ENCODE measurements around the gene PRKCA.

DNA sequence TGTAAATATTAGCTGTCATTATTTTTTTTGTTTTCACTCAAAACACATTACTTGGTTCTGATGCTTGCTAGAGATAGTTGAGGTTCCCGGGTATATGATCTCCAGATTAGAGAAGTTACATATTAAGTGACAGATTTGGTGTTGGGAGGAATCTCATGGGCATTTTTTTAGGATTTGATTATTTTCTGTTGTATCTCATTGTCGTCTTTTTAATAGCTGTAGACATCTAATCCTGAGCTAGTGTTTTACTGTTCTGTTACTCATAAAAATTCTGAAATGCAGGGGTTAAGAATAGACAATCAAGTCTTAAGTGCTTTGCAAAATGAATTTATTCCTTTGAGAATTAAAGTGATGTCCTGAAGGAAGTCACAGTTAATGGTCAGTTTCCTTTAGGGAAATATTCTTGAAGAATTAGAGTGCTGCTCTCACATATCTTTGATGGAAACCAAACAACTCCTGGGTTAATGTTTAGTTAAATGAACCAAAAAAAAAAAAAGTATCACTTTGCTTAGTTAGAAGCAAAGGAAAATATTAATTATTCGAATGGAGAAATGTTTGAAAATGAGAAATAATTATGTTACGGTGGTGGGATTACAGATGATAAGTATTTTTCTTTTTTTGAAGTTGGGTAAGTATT, 280.8 kb downstream of the PRKCA start:
- TF ChIP-seq ZSCAN31 (CRISPR knock-in tag; IDR thresholded peaks at IDR 0.05; ENCODE audit: low read depth) (no peak), ZZZ3 (CRISPR knock-in tag; IDR thresholded peaks at IDR 0.05; ENCODE audit: borderline replicate concordance) (no peak), CBFB (CRISPR knock-in tag; IDR thresholded peaks at IDR 0.05) (no peak), POLR2AphosphoS5 (IDR thresholded peaks at IDR 0.05; ENCODE audit: low read depth, low read length) (no peak), NFYB (CRISPR knock-in tag; IDR thresholded peaks at IDR 0.05) (no peak), FOXM1 (CRISPR knock-in tag; IDR thresholded peaks at IDR 0.05) (no peak), RBM22 (optimal IDR thresholded peaks at IDR 0.05; ENCODE audit: low read length) (no peak), POLR2A (IDR thresholded peaks at IDR 0.05; ENCODE audit: insufficient read depth in 1 of 2, low read depth in 2 of 2, low read length in 2 of 2) (no peak), SMC3 (IDR thresholded peaks at IDR 0.05; ENCODE audit: low read length) (no peak)
- TF ChIP-seq, protein P1, sequence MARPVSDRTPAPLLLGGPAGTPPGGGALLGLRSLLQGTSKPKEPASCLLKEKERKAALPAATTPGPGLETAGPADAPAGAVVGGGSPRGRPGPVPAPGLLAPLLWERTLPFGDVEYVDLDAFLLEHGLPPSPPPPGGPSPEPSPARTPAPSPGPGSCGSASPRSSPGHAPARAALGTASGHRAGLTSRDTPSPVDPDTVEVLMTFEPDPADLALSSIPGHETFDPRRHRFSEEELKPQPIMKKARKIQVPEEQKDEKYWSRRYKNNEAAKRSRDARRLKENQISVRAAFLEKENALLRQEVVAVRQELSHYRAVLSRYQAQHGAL (CRISPR knock-in tag; IDR thresholded peaks at IDR 0.05; ENCODE audit: not compliant biosample characterization), result no peak
- TF ChIP-seq, protein P2, sequence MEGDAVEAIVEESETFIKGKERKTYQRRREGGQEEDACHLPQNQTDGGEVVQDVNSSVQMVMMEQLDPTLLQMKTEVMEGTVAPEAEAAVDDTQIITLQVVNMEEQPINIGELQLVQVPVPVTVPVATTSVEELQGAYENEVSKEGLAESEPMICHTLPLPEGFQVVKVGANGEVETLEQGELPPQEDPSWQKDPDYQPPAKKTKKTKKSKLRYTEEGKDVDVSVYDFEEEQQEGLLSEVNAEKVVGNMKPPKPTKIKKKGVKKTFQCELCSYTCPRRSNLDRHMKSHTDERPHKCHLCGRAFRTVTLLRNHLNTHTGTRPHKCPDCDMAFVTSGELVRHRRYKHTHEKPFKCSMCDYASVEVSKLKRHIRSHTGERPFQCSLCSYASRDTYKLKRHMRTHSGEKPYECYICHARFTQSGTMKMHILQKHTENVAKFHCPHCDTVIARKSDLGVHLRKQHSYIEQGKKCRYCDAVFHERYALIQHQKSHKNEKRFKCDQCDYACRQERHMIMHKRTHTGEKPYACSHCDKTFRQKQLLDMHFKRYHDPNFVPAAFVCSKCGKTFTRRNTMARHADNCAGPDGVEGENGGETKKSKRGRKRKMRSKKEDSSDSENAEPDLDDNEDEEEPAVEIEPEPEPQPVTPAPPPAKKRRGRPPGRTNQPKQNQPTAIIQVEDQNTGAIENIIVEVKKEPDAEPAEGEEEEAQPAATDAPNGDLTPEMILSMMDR (CRISPR knock-in tag; IDR thresholded peaks at IDR 0.05), result no peak
- TF ChIP-seq, protein P3, sequence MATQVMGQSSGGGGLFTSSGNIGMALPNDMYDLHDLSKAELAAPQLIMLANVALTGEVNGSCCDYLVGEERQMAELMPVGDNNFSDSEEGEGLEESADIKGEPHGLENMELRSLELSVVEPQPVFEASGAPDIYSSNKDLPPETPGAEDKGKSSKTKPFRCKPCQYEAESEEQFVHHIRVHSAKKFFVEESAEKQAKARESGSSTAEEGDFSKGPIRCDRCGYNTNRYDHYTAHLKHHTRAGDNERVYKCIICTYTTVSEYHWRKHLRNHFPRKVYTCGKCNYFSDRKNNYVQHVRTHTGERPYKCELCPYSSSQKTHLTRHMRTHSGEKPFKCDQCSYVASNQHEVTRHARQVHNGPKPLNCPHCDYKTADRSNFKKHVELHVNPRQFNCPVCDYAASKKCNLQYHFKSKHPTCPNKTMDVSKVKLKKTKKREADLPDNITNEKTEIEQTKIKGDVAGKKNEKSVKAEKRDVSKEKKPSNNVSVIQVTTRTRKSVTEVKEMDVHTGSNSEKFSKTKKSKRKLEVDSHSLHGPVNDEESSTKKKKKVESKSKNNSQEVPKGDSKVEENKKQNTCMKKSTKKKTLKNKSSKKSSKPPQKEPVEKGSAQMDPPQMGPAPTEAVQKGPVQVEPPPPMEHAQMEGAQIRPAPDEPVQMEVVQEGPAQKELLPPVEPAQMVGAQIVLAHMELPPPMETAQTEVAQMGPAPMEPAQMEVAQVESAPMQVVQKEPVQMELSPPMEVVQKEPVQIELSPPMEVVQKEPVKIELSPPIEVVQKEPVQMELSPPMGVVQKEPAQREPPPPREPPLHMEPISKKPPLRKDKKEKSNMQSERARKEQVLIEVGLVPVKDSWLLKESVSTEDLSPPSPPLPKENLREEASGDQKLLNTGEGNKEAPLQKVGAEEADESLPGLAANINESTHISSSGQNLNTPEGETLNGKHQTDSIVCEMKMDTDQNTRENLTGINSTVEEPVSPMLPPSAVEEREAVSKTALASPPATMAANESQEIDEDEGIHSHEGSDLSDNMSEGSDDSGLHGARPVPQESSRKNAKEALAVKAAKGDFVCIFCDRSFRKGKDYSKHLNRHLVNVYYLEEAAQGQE (IDR thresholded peaks at IDR 0.05; ENCODE audit: borderline replicate concordance in 1 of 2, low read depth in 1 of 2, low read length in 2 of 2), result no peak

All from HepG2 (cell line).